Tibial artery (tissue), 4 donors: Measurements from ENCODE around the gene NAA15.

Experiments
- DNase-seq, 2 donors: peaks; one replicate each; pipeline ENCODE4 v3.0.0-alpha.2; 2019
- H3K27ac ChIP-seq, 2 donors: fragments of 200-600 bp; sonication (generic) in 1 of 2; 1 replicate in 1 of 2; 2 replicates in 1 of 2; pipeline ENCODE4 v1.5.1; 2018 to 2019; ENCODE audit warnings: mild to moderate bottlenecking in 1 of 2
- H3K27me3 ChIP-seq, 2 donors: fragments of 200-600 bp; sonication (generic) in 1 of 2; one replicate each; pipeline versions ENCODE4 v1.5.1 to v1.6.0; 2016 to 2019
- H3K36me3 ChIP-seq, 3 donors: fragments of 200-600 bp; sonication (generic) in 2 of 3; one replicate each; pipeline ENCODE4 v1.5.1; 2016 to 2019; ENCODE audit warnings: mild to moderate bottlenecking in 2 of 3
- H3K4me1 ChIP-seq, 4 donors: fragments of 200-600 bp; sonication (generic) in 2 of 4; 1 replicate in 3 of 4; 2 replicates in 1 of 4; pipeline ENCODE4 v1.5.1; 2016 to 2019
- H3K4me3 ChIP-seq, 2 donors: fragments of 200-600 bp; sonication (generic) in 1 of 2; 1 replicate in 1 of 2; 2 replicates in 1 of 2; pipeline ENCODE4 v1.5.1; 2018 to 2019; ENCODE audit warnings: mild to moderate bottlenecking in 2 of 2
- H3K9me3 ChIP-seq, 3 donors: fragments of 200-600 bp; sonication (generic) in 1 of 3; one replicate each; pipeline ENCODE4 v1.5.1; 2016 to 2019
- intact Hi-C: fragments of 100-400 bp; cut with DNase I; formaldehyde crosslinking; loops from one replicate; pipeline ENCODE4 v1.15.0; 2023; ENCODE audit warnings: low total_unique reads
- TF ChIP-seq, protein P1 (sequence below), 2 experiments: fragments of 200-600 bp in 1 of 2; fragments of 450-650 bp in 1 of 2; IDR thresholded peaks; one replicate each; pipeline ENCODE4 v1.5.1; 2017 to 2019; ENCODE audit warnings: antibody characterized with exemption in 2 of 2, mild to moderate bottlenecking in 1 of 2, moderate library complexity in 1 of 2

NAA15 gene

DNA sequence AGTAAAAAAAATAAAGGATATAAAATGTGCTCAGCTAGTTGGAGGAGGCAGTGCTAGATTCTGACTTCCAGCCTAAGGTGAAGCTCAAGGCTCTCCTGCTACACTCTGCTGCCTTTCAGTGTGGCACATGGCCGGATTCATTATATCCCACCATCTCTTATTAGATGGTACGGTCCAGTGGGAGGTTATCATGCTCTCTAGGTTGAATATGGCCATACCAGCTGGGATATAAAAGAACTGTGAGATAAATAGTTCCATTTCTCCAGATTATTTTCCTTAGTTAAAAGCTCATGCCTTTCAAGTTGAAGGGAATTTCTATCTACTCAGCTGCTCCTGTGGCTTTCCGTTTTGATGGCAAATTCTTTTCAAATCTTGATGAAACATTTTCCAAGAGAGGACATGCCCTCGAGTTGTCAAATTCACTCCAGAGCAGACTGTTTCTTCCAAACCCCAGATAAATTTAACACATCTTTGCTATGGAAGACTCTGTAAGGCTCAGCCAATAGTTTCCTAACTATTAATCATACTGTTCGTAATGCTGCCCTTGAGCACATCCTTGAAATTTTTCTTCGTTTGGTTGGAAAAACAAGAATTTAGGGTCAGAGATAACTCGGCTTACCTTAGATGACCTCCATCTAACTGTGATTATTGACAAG is 19.1 kb upstream of the NAA15 start:
- intact Hi-C loops = no loop called here
- Histone ChIP-seq H3K27me3 (no peaks in the 10 kb centered on the region), H3K27ac (peak overlapping the region in 1 of 2 donors; percentile 36), H3K4me1 (peaks cover 0 to 9% (median 2%) of the 10 kb centered on the region in 4 donors), H3K4me3 (no peak overlapping the region), H3K36me3 (peaks cover 0 to 2% (median 2%) of the 10 kb centered on the region in 3 donors), H3K9me3 (no peaks in the 10 kb centered on the region)
- TF ChIP-seq, protein P1, sequence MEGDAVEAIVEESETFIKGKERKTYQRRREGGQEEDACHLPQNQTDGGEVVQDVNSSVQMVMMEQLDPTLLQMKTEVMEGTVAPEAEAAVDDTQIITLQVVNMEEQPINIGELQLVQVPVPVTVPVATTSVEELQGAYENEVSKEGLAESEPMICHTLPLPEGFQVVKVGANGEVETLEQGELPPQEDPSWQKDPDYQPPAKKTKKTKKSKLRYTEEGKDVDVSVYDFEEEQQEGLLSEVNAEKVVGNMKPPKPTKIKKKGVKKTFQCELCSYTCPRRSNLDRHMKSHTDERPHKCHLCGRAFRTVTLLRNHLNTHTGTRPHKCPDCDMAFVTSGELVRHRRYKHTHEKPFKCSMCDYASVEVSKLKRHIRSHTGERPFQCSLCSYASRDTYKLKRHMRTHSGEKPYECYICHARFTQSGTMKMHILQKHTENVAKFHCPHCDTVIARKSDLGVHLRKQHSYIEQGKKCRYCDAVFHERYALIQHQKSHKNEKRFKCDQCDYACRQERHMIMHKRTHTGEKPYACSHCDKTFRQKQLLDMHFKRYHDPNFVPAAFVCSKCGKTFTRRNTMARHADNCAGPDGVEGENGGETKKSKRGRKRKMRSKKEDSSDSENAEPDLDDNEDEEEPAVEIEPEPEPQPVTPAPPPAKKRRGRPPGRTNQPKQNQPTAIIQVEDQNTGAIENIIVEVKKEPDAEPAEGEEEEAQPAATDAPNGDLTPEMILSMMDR (IDR thresholded peaks at IDR 0.05) = no peak
- DNase-seq = no peak

DNA sequence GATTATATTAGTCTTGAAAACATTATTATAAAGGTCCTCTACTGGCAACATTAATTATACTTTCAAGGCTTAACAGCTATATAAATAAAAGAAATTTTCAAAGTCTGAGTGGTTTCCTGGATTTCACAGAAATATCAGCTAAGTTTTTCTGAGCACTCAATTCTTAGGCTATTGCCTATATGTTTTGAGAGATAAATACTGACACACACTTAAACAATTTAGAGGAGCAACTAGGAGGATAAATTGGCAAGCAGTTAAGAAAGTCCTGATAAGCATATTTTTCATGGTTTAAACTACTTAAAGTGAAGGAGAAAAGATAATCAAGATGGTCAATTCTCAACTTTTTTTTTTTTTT is 18.6 kb upstream of the NAA15 start:
- TF ChIP-seq, protein P1 (IDR thresholded peaks at IDR 0.05) = no peak
- H3K9me3 ChIP-seq = no peaks in the 10 kb centered on the region
- no peak overlapping the region for H3K27ac ChIP-seq
- DNase-seq = no peak
- no peak overlapping the region for H3K4me3 ChIP-seq
- H3K4me1 ChIP-seq = peaks cover 0 to 9% (median 2%) of the 10 kb centered on the region in 4 donors
- peaks cover 3 to 7% (median 5%) of the 10 kb centered on the region in 3 donors for H3K36me3 ChIP-seq
- H3K27me3 ChIP-seq = no peaks in the 10 kb centered on the region
- intact Hi-C loops = no loop called here

DNA sequence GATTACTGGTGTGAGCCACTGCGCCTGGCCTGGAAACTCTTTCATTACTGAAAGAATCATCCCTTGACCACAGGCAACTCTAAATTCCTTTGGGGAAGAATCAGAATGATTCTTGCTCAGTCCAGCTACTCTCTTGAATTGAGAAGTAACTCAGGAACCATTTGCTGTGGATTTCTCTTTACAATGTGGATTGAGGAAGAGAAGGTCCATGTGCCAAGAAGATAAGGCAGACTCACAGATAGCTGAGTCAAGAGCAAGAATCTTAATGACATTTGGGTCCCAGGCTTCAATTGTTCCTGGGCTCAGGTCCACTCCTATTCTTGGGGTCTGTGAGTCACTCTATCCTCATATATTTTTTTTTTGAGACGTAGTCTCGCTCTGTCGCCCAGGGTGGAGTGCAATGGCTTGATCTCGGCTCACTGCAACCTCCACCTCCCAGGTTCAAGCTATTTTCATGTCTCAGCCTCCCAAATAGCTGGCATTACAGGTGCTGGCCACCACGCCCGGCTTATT is 15.1 kb upstream of the NAA15 start:
- Histone ChIP-seq H3K4me3 (no peak overlapping the region), H3K27ac (no peak overlapping the region), H3K27me3 (no peaks in the 10 kb centered on the region), H3K4me1 (no peaks in the 10 kb centered on the region), H3K9me3 (no peaks in the 10 kb centered on the region), H3K36me3 (peaks cover 25 to 42% (median 33%) of the 10 kb centered on the region in 3 donors)
- TF ChIP-seq, protein P1 (IDR thresholded peaks at IDR 0.05) = no peak
- intact Hi-C loops = no loop called here
- no peak for DNase-seq

DNA sequence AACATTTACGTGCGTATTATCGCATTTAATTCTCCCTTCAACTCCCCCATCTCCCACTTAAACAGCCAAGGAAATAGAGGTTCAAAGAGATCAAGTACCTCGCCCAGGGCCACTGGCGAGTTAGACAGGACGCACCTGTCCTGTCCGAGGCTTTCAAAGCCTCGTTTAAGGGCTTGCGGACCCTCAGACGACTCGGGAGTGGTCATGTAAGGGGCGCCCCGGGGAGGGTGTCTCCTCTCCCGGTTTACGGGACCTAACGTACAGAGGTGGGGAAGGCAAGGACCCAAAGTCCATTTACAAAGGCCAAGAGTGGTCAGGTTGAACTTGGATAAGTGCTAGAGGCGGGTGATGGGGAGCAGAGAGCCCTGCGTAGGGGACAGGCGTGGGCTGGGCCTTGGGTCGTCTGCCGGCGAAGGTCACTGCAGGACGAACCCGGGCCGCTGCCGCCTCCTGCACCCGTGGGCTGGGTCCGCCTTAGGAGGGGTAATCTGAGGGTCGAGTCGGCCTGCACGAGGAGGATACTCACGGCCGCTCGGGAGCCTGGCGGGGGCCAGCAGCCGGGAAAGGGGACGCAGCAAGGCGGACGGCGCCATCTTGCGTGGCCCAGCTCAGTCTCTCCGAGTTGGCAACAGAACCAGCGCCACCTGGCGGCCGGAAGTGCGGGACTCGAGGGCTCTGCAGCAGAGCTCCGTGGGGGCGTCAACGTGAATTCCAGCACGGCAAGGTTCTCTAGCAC is 5.9 kb upstream of the NAA15 start:
- DNase-seq = peak; percentile 97 to 99
- peaks cover 0 to 32% (median 15%) of the 10 kb centered on the region in 4 donors for H3K4me1 ChIP-seq
- TF ChIP-seq, protein P1 (IDR thresholded peaks at IDR 0.05) = peak; percentile 89 to 92
- H3K36me3 ChIP-seq = peaks cover 24 to 27% (median 24%) of the 10 kb centered on the region in 3 donors
- no peaks in the 10 kb centered on the region for H3K27me3 ChIP-seq
- H3K4me3 ChIP-seq = peak overlapping the region; percentile 70 to 78
- no peaks in the 10 kb centered on the region for H3K9me3 ChIP-seq
- intact Hi-C loops = loop anchor here (2.0 to 10.0 kb wide), 3 partner anchors 67 to 259 kb away; partner anchors contain the start of genes ELF2 and SETD7
- H3K27ac ChIP-seq = peak overlapping the region; percentile 78 to 84

DNA sequence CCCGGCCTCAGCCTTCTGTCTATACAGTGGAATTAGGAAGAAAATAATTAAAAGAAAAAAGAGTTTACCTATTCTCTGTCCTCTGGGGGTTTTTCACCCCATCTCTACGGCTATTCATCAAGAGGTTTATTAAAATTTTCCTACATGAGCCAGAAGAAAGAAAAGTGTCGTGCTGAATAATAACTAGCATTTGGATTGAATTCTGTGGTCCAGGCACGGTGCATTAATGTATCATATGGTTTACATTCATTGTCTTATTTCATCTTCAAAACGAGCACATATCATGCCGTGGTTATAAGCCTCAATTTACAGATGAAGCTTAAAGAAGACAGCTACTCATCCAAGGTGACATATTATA is 5.4 kb upstream of the NAA15 start:
- Histone ChIP-seq H3K9me3 (no peaks in the 10 kb centered on the region), H3K4me3 (peak overlapping the region; percentile 70 to 78), H3K4me1 (peaks cover 0 to 34% (median 15%) of the 10 kb centered on the region in 4 donors), H3K27ac (peak overlapping the region; percentile 78 to 84), H3K27me3 (no peaks in the 10 kb centered on the region), H3K36me3 (peaks cover 18 to 23% (median 19%) of the 10 kb centered on the region in 3 donors)
- intact Hi-C loops = loop anchor here (2.0 to 10.0 kb wide), 3 partner anchors 67 to 259 kb away; partner anchors contain the start of genes ELF2 and SETD7
- no peak for DNase-seq
- TF ChIP-seq, protein P1 (IDR thresholded peaks at IDR 0.05) = no peak
